ENCODE results near the gene MTHFD2L.

DNA sequence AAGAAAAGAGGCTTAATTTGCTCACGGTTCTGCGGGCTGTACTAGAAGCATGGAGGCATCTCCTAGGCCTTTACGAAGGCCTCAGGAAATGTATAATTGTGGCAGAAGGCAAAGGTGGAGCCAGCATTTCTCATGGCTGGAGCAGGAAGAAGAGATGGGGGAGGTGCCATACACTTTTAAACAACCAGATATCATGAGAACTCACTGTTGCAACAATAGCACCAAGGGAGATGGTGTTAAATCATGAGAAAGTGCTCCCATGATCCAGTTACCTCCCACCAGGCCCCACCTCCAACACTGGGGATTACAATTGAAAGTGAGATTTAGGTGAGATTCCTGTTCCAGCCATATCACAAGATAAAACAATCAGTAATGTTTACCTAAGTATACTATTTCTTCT lies 45.5 kb downstream of the MTHFD2L start:
- TF ChIP-seq ZNF76 (tag by site-specific recombination; IDR thresholded peaks at IDR 0.05; ENCODE audit: borderline replicate concordance, low read depth) (no peak), ZNF274 (IDR thresholded peaks at IDR 0.05; ENCODE audit: low read length) (no peak), ZNF274 (tag by site-specific recombination; IDR thresholded peaks at IDR 0.05; ENCODE audit: borderline replicate concordance) (no peak), ZNF23 (tag by site-specific recombination; IDR thresholded peaks at IDR 0.05; ENCODE audit: borderline replicate concordance) (no peak), ZNF792 (tag by site-specific recombination; IDR thresholded peaks at IDR 0.05) (no peak), ZNF561 (tag by site-specific recombination; IDR thresholded peaks at IDR 0.05; ENCODE audit: borderline replicate concordance) (no peak), YY1 (tag by site-specific recombination; IDR thresholded peaks at IDR 0.05) (no peak), ZNF24 (tag by site-specific recombination; IDR thresholded peaks at IDR 0.05) (no peak), PRDM1 (tag by site-specific recombination; IDR thresholded peaks at IDR 0.05) (no peak)
- TF ChIP-seq, protein P1, sequence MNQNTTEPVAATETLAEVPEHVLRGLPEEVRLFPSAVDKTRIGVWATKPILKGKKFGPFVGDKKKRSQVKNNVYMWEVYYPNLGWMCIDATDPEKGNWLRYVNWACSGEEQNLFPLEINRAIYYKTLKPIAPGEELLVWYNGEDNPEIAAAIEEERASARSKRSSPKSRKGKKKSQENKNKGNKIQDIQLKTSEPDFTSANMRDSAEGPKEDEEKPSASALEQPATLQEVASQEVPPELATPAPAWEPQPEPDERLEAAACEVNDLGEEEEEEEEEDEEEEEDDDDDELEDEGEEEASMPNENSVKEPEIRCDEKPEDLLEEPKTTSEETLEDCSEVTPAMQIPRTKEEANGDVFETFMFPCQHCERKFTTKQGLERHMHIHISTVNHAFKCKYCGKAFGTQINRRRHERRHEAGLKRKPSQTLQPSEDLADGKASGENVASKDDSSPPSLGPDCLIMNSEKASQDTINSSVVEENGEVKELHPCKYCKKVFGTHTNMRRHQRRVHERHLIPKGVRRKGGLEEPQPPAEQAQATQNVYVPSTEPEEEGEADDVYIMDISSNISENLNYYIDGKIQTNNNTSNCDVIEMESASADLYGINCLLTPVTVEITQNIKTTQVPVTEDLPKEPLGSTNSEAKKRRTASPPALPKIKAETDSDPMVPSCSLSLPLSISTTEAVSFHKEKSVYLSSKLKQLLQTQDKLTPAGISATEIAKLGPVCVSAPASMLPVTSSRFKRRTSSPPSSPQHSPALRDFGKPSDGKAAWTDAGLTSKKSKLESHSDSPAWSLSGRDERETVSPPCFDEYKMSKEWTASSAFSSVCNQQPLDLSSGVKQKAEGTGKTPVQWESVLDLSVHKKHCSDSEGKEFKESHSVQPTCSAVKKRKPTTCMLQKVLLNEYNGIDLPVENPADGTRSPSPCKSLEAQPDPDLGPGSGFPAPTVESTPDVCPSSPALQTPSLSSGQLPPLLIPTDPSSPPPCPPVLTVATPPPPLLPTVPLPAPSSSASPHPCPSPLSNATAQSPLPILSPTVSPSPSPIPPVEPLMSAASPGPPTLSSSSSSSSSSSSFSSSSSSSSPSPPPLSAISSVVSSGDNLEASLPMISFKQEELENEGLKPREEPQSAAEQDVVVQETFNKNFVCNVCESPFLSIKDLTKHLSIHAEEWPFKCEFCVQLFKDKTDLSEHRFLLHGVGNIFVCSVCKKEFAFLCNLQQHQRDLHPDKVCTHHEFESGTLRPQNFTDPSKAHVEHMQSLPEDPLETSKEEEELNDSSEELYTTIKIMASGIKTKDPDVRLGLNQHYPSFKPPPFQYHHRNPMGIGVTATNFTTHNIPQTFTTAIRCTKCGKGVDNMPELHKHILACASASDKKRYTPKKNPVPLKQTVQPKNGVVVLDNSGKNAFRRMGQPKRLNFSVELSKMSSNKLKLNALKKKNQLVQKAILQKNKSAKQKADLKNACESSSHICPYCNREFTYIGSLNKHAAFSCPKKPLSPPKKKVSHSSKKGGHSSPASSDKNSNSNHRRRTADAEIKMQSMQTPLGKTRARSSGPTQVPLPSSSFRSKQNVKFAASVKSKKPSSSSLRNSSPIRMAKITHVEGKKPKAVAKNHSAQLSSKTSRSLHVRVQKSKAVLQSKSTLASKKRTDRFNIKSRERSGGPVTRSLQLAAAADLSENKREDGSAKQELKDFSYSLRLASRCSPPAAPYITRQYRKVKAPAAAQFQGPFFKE (tag by site-specific recombination; IDR thresholded peaks at IDR 0.05; ENCODE audit: borderline replicate concordance) = no peak
- TF ChIP-seq, protein P2, sequence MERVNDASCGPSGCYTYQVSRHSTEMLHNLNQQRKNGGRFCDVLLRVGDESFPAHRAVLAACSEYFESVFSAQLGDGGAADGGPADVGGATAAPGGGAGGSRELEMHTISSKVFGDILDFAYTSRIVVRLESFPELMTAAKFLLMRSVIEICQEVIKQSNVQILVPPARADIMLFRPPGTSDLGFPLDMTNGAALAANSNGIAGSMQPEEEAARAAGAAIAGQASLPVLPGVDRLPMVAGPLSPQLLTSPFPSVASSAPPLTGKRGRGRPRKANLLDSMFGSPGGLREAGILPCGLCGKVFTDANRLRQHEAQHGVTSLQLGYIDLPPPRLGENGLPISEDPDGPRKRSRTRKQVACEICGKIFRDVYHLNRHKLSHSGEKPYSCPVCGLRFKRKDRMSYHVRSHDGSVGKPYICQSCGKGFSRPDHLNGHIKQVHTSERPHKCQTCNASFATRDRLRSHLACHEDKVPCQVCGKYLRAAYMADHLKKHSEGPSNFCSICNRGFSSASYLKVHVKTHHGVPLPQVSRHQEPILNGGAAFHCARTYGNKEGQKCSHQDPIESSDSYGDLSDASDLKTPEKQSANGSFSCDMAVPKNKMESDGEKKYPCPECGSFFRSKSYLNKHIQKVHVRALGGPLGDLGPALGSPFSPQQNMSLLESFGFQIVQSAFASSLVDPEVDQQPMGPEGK (tag by site-specific recombination; IDR thresholded peaks at IDR 0.05) = no peak
- TF ChIP-seq, protein P3, sequence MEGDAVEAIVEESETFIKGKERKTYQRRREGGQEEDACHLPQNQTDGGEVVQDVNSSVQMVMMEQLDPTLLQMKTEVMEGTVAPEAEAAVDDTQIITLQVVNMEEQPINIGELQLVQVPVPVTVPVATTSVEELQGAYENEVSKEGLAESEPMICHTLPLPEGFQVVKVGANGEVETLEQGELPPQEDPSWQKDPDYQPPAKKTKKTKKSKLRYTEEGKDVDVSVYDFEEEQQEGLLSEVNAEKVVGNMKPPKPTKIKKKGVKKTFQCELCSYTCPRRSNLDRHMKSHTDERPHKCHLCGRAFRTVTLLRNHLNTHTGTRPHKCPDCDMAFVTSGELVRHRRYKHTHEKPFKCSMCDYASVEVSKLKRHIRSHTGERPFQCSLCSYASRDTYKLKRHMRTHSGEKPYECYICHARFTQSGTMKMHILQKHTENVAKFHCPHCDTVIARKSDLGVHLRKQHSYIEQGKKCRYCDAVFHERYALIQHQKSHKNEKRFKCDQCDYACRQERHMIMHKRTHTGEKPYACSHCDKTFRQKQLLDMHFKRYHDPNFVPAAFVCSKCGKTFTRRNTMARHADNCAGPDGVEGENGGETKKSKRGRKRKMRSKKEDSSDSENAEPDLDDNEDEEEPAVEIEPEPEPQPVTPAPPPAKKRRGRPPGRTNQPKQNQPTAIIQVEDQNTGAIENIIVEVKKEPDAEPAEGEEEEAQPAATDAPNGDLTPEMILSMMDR (tag by site-specific recombination; IDR thresholded peaks at IDR 0.05) = no peak
- TF ChIP-seq, protein P4, sequence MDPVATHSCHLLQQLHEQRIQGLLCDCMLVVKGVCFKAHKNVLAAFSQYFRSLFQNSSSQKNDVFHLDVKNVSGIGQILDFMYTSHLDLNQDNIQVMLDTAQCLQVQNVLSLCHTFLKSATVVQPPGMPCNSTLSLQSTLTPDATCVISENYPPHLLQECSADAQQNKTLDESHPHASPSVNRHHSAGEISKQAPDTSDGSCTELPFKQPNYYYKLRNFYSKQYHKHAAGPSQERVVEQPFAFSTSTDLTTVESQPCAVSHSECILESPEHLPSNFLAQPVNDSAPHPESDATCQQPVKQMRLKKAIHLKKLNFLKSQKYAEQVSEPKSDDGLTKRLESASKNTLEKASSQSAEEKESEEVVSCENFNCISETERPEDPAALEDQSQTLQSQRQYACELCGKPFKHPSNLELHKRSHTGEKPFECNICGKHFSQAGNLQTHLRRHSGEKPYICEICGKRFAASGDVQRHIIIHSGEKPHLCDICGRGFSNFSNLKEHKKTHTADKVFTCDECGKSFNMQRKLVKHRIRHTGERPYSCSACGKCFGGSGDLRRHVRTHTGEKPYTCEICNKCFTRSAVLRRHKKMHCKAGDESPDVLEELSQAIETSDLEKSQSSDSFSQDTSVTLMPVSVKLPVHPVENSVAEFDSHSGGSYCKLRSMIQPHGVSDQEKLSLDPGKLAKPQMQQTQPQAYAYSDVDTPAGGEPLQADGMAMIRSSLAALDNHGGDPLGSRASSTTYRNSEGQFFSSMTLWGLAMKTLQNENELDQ (tag by site-specific recombination; IDR thresholded peaks at IDR 0.05; ENCODE audit: low read depth) = no peak
- TF ChIP-seq, protein P5, sequence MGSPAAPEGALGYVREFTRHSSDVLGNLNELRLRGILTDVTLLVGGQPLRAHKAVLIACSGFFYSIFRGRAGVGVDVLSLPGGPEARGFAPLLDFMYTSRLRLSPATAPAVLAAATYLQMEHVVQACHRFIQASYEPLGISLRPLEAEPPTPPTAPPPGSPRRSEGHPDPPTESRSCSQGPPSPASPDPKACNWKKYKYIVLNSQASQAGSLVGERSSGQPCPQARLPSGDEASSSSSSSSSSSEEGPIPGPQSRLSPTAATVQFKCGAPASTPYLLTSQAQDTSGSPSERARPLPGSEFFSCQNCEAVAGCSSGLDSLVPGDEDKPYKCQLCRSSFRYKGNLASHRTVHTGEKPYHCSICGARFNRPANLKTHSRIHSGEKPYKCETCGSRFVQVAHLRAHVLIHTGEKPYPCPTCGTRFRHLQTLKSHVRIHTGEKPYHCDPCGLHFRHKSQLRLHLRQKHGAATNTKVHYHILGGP (tag by site-specific recombination; IDR thresholded peaks at IDR 0.05) = no peak
